ENCODE data around the gene B3GAT2. TPM values are rescaled to one million over a fixed set of nuclear protein-coding genes. Genes with fewer than 3 reads are reported as not detected.
A peak's percentile ranks its signal among the peaks of the same experiment; 100 is the strongest.

B3GAT2 gene
- total and polyA plus RNA-seq, 2 experiments from 2014 or later = 0.92 to 1.3 TPM

- H3K9me3 ChIP-seq (ENCODE audit: low read depth) = no peaks in the 10 kb centered on the region
- no peak for TF ChIP-seq CTCF (IDR thresholded peaks at IDR 0.05; ENCODE audit: low read depth, low read length)
- H3K36me3 ChIP-seq = no peaks in the 10 kb centered on the region
- H3K27me3 ChIP-seq = no peaks in the 10 kb centered on the region
- peaks cover 16% of the 10 kb centered on the region for H3K4me1 ChIP-seq (ENCODE audit: low read depth)
- peak overlapping the region; percentile 25 for H3K27ac ChIP-seq
- H3K4me3 ChIP-seq = no peak overlapping the region
- DNase-seq (ENCODE audit: low read depth in 1 of 2, low spot score in 1 of 2) = no peak
Observed at GRCh38 chr6:70900047-70900446, 56.8 kb downstream of the B3GAT2 start.

- H3K36me3 ChIP-seq = no peaks in the 10 kb centered on the region
- H3K27me3 ChIP-seq = no peaks in the 10 kb centered on the region
- DNase-seq (ENCODE audit: low read depth in 1 of 2, low spot score in 1 of 2) = no peak
- H3K4me3 ChIP-seq = no peak overlapping the region
- no peaks in the 10 kb centered on the region for H3K9me3 ChIP-seq (ENCODE audit: low read depth)
- H3K27ac ChIP-seq = no peak overlapping the region
- TF ChIP-seq CTCF (IDR thresholded peaks at IDR 0.05; ENCODE audit: low read depth, low read length) = no peak
- no peaks in the 10 kb centered on the region for H3K4me1 ChIP-seq (ENCODE audit: low read depth)
Observed at GRCh38 chr6:70894001-70894400, 62.9 kb downstream of the B3GAT2 start.

GRCh38 chr6:70889270-70889669 is 67.6 kb downstream of the B3GAT2 start:
- no peaks in the 10 kb centered on the region for H3K9me3 ChIP-seq (ENCODE audit: low read depth)
- DNase-seq (ENCODE audit: low read depth in 1 of 2, low spot score in 1 of 2) = no peak
- no peaks in the 10 kb centered on the region for H3K27me3 ChIP-seq
- H3K4me3 ChIP-seq = no peak overlapping the region
- no peaks in the 10 kb centered on the region for H3K4me1 ChIP-seq (ENCODE audit: low read depth)
- no peaks in the 10 kb centered on the region for H3K36me3 ChIP-seq
- no peak for TF ChIP-seq CTCF (IDR thresholded peaks at IDR 0.05; ENCODE audit: low read depth, low read length)
- H3K27ac ChIP-seq = no peak overlapping the region

GRCh38 chr6:70886661-70887060 is 70.2 kb downstream of the B3GAT2 start:
- Histone ChIP-seq H3K27me3 (no peaks in the 10 kb centered on the region), H3K9me3 (ENCODE audit: low read depth) (no peaks in the 10 kb centered on the region), H3K4me1 (ENCODE audit: low read depth) (no peaks in the 10 kb centered on the region), H3K27ac (no peak overlapping the region), H3K4me3 (no peak overlapping the region), H3K36me3 (no peaks in the 10 kb centered on the region)
- DNase-seq (ENCODE audit: low read depth in 1 of 2, low spot score in 1 of 2) = no peak
- TF ChIP-seq CTCF (IDR thresholded peaks at IDR 0.05; ENCODE audit: low read depth, low read length) = no peak

GRCh38 chr6:70886071-70886470 is 70.8 kb downstream of the B3GAT2 start:
- Histone ChIP-seq H3K4me3 (no peak overlapping the region), H3K4me1 (ENCODE audit: low read depth) (no peaks in the 10 kb centered on the region), H3K27me3 (no peaks in the 10 kb centered on the region), H3K9me3 (ENCODE audit: low read depth) (no peaks in the 10 kb centered on the region), H3K36me3 (no peaks in the 10 kb centered on the region), H3K27ac (no peak overlapping the region)
- TF ChIP-seq CTCF (IDR thresholded peaks at IDR 0.05; ENCODE audit: low read depth, low read length) = no peak
- DNase-seq (ENCODE audit: low read depth in 1 of 2, low spot score in 1 of 2) = no peak

All from cardiac muscle cell (in vitro differentiated cells and primary cell).